Mammary epithelial cell (primary cell): ENCODE measurements around the gene EDN3.

Experiments used
- CTCF ChIP-seq, 2 donors: IDR thresholded peaks in 1 of 2; conservative IDR thresholded peaks in 1 of 2; 2 replicates each; pipeline ENCODE4 v1.5.1; 2011 to 2012; ENCODE audit warnings: inconsistent platforms in 2 of 2, low read length in 2 of 2, mild to moderate bottlenecking in 2 of 2, control low read depth in 1 of 2, low read depth in 1 of 2; ENCODE audit not compliant: insufficient read depth in 1 of 2; ENCODE audit errors: extremely low read depth in 1 of 2
- EZH2 ChIP-seq: IDR thresholded peaks from 2 replicates; pipeline ENCODE4 v1.6.1; 2012; ENCODE audit warnings: low read length, inconsistent platforms, borderline replicate concordance

GRCh38 chr20:59363101-59363500 is 62.7 kb downstream of the EDN3 start:
- no peak for TF ChIP-seq CTCF (conservative IDR thresholded peaks at IDR 0.05 in 1 of 2, IDR thresholded peaks at IDR 0.05 in 1 of 2; ENCODE audit: extremely low read depth in 1 of 2, insufficient read depth in 1 of 2, low read depth in 1 of 2, low read length in 2 of 2)
- TF ChIP-seq EZH2: no peak
